ENCODE measurements around the gene EGF. TPM values are rescaled to one million over a fixed set of nuclear protein-coding genes. Genes with fewer than 3 reads are reported as not detected.

The EGF gene
- total RNA-seq, 1 experiment from 2014 or later, result 1.5 TPM

GRCh38 chr4:110061076-110061475, 148.4 kb downstream of the EGF start:
- WGBS (ENCODE audit: extremely low coverage, insufficient read length, low lambda C conversion rate), result no CpG with 5 or more reads among the region's 2 CpGs
- TF ChIP-seq CTCF (conservative IDR thresholded peaks at IDR 0.05), result no peak
- no peak overlapping the region for H3K4me3 Mint-ChIP-seq

More at GRCh38 chr4:110061076-110061475, 148.4 kb downstream of the EGF start:
- Mint-ChIP-seq H3K27me3 (ENCODE audit: low read depth) (no peaks in the 10 kb centered on the region), H3K27ac (peak overlapping the region in 2 of 3 experiments; percentile 33 to 69; a peak in 3 of 7 replicates), H3K4me1 (peaks cover 4% of the 10 kb centered on the region in 2 experiments; a peak in 2 of 4 replicates), H3K36me3 (ENCODE audit: insufficient read depth in 1 of 3, low read depth in 3 of 3) (peaks cover 3 to 10% (median 4%) of the 10 kb centered on the region in 3 experiments; a peak in 5 of 7 replicates), H3K9me3 (no peaks in the 10 kb centered on the region)
- H3K27ac ChIP-seq (ENCODE audit: insufficient read length, low read depth, low read length), result no peak overlapping the region
- no peak overlapping the region for H3K4ac ChIP-seq (ENCODE audit: low read depth, low read length)
- no peaks in the 10 kb centered on the region; the same call in 1 of the 2 replicates for H3K27me3 ChIP-seq (ENCODE audit: insufficient read depth, low read length)
- no peak overlapping the region for H2AK5ac ChIP-seq (ENCODE audit: insufficient read length, low read length)
- H2BK15ac ChIP-seq (ENCODE audit: low read depth, low read length), result no peak overlapping the region
- no peak overlapping the region for H3T11ph ChIP-seq (ENCODE audit: low read length)
- no peak overlapping the region for H2BK120ac ChIP-seq (ENCODE audit: low read depth, low read length, poor library complexity, severe bottlenecking)
- H3K56ac ChIP-seq (ENCODE audit: insufficient read length, low read depth, low read length), result no peak overlapping the region
- DNase-seq, result no peak
- no peaks in the 10 kb centered on the region for H3K9me3 ChIP-seq (ENCODE audit: control insufficient read depth, low read depth, low read length)
- no peak overlapping the region for H4K5ac ChIP-seq (ENCODE audit: insufficient read length, low read depth, low read length)
- no peaks in the 10 kb centered on the region for H3K79me2 ChIP-seq (ENCODE audit: insufficient read depth, low read length)
- H4K91ac ChIP-seq (ENCODE audit: insufficient read length, low read depth, low read length), result no peak overlapping the region
- H2BK20ac ChIP-seq (ENCODE audit: low read depth, low read length, poor library complexity, severe bottlenecking), result no peak overlapping the region
- H4K20me1 ChIP-seq (ENCODE audit: control insufficient read depth, insufficient read depth, insufficient read length), result no peaks in the 10 kb centered on the region
- no peak overlapping the region for H2BK12ac ChIP-seq (ENCODE audit: insufficient read length, low read depth, low read length)
- no peak overlapping the region for H3K4me2 ChIP-seq (ENCODE audit: insufficient read depth, insufficient read length, low read length)
- H3K18ac ChIP-seq (ENCODE audit: insufficient read length, low read depth, low read length), result no peak overlapping the region
- H3K9ac ChIP-seq (ENCODE audit: extremely low read depth, insufficient read length, low read length), result no peak overlapping the region
- H3K14ac ChIP-seq (ENCODE audit: insufficient read depth, low read length), result no peak overlapping the region
- H3K23me2 ChIP-seq (ENCODE audit: insufficient read length, low read depth, low read length, poor library complexity, severe bottlenecking), result no peaks in the 10 kb centered on the region
- H2BK5ac ChIP-seq (ENCODE audit: insufficient read length, low read length), result no peak overlapping the region
- H3K23ac ChIP-seq (ENCODE audit: insufficient read length, low read depth, low read length), result no peak overlapping the region
- H4K8ac ChIP-seq (replicated peaks; ENCODE audit: insufficient read length, low read depth, low read length), result no peak overlapping the region
- no peaks in the 10 kb centered on the region for H3K4me1 ChIP-seq (ENCODE audit: insufficient read depth, low read length)
- no peaks in the 10 kb centered on the region for H3K79me1 ChIP-seq (ENCODE audit: insufficient read depth, low read depth, low read length, poor library complexity, severe bottlenecking)
- no peak overlapping the region for H2AFZ ChIP-seq (ENCODE audit: low read length)

Other genes starting within 250 kb of the EGF start
- gene CASP6, start 209.4 kb upstream of the EGF start, total RNA-seq (2021), result 25.2 and 32.2 TPM in 2 replicates
- 39.2 and 47.3 TPM in 2 replicates for gene PLA2G12A, start 182.8 kb upstream of the EGF start, total RNA-seq (2021)
- not detected in 2 replicates for gene CFI, start 110.9 kb upstream of the EGF start, total RNA-seq (2021)
- 42.7 and 45.3 TPM in 2 replicates for gene GAR1, start 97.1 kb upstream of the EGF start, total RNA-seq (2021)
- 0.20 TPM in 1 of 2 replicates, not detected in the other for gene RRH, start 84.9 kb upstream of the EGF start, total RNA-seq (2021)
- 0.07 and 0.09 TPM in 2 replicates for gene LRIT3, start 64.8 kb upstream of the EGF start, total RNA-seq (2021)